ENCODE results near the gene ECSCR.
"Not testable (repeated sequence)": the region's sequence is repeated elsewhere in the genome, so short reads cannot be mapped to it uniquely, and the experiment has no call there.

Gene ECSCR

GRCh38 chr5:139410121-139410992, 52.2 kb downstream of the ECSCR start:
- no peak for DNase-seq

- DNase-seq: not testable (repeated sequence)
Observed at GRCh38 chr5:139409116-139409515, 53.4 kb downstream of the ECSCR start.

- no peak for DNase-seq
Observed at GRCh38 chr5:139408191-139408590, 54.4 kb downstream of the ECSCR start.

GRCh38 chr5:139407517-139407916, 55.0 kb downstream of the ECSCR start:
- no peak for DNase-seq

- DNase-seq: no peak
Observed at GRCh38 chr5:139406963-139407362, 55.6 kb downstream of the ECSCR start.

GRCh38 chr5:139404484-139404840, 58.1 kb downstream of the ECSCR start:
- no peak for DNase-seq

GRCh38 chr5:139403787-139404483, 58.6 kb downstream of the ECSCR start, which contains the start of gene SPATA24:
Gene SPATA24 (minus strand): TSS chr5:139404089. CDS start chr5:139404060, 29 bp downstream.
- DNase-seq: peak; percentile 50

- DNase-seq: no peak
Observed at GRCh38 chr5:139403418-139403786, 59.1 kb downstream of the ECSCR start.

- no peak for DNase-seq
Observed at GRCh38 chr5:139402561-139403158, 59.9 kb downstream of the ECSCR start.

GRCh38 chr5:139401546-139401945, 61.0 kb downstream of the ECSCR start:
- no peak for DNase-seq

GRCh38 chr5:139399501-139400121, 62.9 kb downstream of the ECSCR start:
- no peak for DNase-seq
